ENCODE measurements around the gene FAM83G.
A peak's percentile ranks its signal among the peaks of the same experiment; 100 is the strongest.
"Not testable (repeated sequence)": the region's sequence is repeated elsewhere in the genome, so short reads cannot be mapped to it uniquely, and the experiment has no call there.

FAM83G gene

GRCh38 chr17:18938692-18939023 is 65.9 kb downstream of the FAM83G start:
- TF ChIP-seq TAF1 (IDR thresholded peaks at IDR 0.05; ENCODE audit: borderline replicate concordance, low read depth, low read length) (no peak), POLR2AphosphoS5 (IDR thresholded peaks at IDR 0.05; ENCODE audit: low read depth, low read length) (no peak), POLR2A (IDR thresholded peaks at IDR 0.05; ENCODE audit: low read depth, low read length) (no peak)
- peak; percentile 36 for FAIRE-seq
- no peak for DNase-seq (ENCODE audit: insufficient read length)

GRCh38 chr17:18937981-18938691 is 66.4 kb downstream of the FAM83G start:
- no peak for DNase-seq (ENCODE audit: insufficient read length)
- no peak for FAIRE-seq
- TF ChIP-seq POLR2A (IDR thresholded peaks at IDR 0.05; ENCODE audit: low read depth, low read length) (no peak), TAF1 (IDR thresholded peaks at IDR 0.05; ENCODE audit: borderline replicate concordance, low read depth, low read length) (no peak), POLR2AphosphoS5 (IDR thresholded peaks at IDR 0.05; ENCODE audit: low read depth, low read length) (no peak)

GRCh38 chr17:18933102-18934058 is 71.2 kb downstream of the FAM83G start:
- peak; percentile 63 for FAIRE-seq
- DNase-seq (ENCODE audit: insufficient read length) = no peak

GRCh38 chr17:18932360-18933055 is 72.1 kb downstream of the FAM83G start:
- peak; percentile 58 for FAIRE-seq
- DNase-seq (ENCODE audit: insufficient read length) = no peak
- no peak for TF ChIP-seq TAF1 (IDR thresholded peaks at IDR 0.05; ENCODE audit: borderline replicate concordance, low read depth, low read length)
- TF ChIP-seq POLR2A (IDR thresholded peaks at IDR 0.05; ENCODE audit: low read depth, low read length) = no peak
- no peak for TF ChIP-seq POLR2AphosphoS5 (IDR thresholded peaks at IDR 0.05; ENCODE audit: low read depth, low read length)

More at GRCh38 chr17:18933102-18934058, 71.2 kb downstream of the FAM83G start:
- peak; percentile 35; the same call in 1 of the 2 replicates for TF ChIP-seq POLR2A (IDR thresholded peaks at IDR 0.05; ENCODE audit: low read depth, low read length)
- peak; percentile 40; the same call in 1 of the 2 replicates for TF ChIP-seq POLR2AphosphoS5 (IDR thresholded peaks at IDR 0.05; ENCODE audit: low read depth, low read length)
- no peak for TF ChIP-seq TAF1 (IDR thresholded peaks at IDR 0.05; ENCODE audit: borderline replicate concordance, low read depth, low read length)

- FAIRE-seq (no peak), DNase-seq (ENCODE audit: insufficient read length) (no peak)
- TF ChIP-seq POLR2AphosphoS5 (IDR thresholded peaks at IDR 0.05; ENCODE audit: low read depth, low read length) = no peak
- no peak for TF ChIP-seq TAF1 (IDR thresholded peaks at IDR 0.05; ENCODE audit: borderline replicate concordance, low read depth, low read length)
- no peak for TF ChIP-seq POLR2A (IDR thresholded peaks at IDR 0.05; ENCODE audit: low read depth, low read length)
Measured at GRCh38 chr17:18928628-18929125, 75.9 kb downstream of the FAM83G start.

DNA sequence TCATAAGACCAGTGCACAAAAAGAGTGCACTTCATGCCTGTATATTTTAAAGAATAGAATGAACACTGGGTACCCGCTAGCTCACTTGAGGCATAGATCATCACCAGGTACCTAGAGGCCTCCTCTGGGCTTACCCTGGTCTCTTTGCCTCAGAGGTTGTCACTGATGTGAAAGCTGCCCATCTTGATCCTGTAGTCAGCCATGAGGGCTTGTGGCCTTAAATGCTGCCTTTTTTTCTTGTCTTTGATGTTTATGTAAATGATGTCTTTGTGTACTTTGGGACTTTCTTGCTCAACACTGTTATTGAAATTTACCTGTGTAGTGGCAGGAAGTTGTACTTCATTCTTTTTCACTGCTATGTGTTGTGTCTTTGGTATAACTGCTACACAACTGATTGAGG is 79.4 kb downstream of the FAM83G start:
- TF ChIP-seq POLR2A (IDR thresholded peaks at IDR 0.05; ENCODE audit: low read depth, low read length) = no peak
- TF ChIP-seq TAF1 (IDR thresholded peaks at IDR 0.05; ENCODE audit: borderline replicate concordance, low read depth, low read length) = no peak
- TF ChIP-seq POLR2AphosphoS5 (IDR thresholded peaks at IDR 0.05; ENCODE audit: low read depth, low read length) = no peak
- FAIRE-seq = no peak
- DNase-seq (ENCODE audit: insufficient read length) = no peak

DNA sequence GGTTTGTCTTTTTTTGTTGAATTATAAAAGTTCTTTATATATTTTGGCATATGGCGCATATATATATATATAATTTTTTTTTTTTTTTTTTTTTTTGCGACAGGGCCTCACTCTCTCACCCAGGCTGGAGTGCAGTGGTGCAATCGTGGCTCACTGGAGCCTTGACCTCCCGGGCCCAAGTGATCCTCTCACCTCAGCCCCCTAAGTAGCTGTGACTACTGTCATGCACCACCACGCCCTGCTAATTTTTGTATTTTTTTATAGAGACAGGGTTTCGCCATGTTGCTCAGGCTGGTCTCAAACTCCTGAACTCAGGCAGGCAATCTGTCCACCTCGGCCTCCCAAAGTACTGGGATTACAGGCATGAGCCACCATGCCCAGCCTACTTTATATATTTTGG is 82.0 kb downstream of the FAM83G start:
- not testable (repeated sequence) for FAIRE-seq; DNase-seq (ENCODE audit: insufficient read length)

DNA sequence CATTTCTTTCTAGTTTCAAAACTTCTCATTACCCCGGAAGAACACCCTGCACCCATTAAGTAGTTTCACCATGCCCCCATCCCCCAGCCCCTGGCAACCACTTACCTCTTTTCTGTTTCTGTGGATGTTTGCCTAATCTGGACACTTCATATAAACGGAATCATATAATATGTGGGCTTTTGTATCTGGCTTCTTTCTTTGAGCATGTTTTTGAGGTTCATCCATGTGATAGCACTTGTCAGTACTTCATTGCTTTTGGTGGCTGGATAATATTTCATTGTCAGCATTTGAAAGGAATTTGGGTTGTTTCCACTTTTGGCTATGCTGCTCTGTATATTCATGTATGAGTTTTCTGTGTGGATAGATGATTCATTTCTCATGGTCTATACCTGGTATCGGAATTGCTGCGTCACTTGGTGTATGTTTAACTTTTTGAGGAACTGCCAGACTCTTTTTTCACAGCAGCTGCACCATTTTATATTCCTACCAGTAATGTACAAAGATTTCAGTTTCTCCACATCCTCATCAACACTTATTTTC is 82.6 kb downstream of the FAM83G start:
- FAIRE-seq = peak; percentile 92
- no peak for DNase-seq (ENCODE audit: insufficient read length)
- TF ChIP-seq POLR2A (IDR thresholded peaks at IDR 0.05; ENCODE audit: low read depth, low read length) (no peak), TAF1 (IDR thresholded peaks at IDR 0.05; ENCODE audit: borderline replicate concordance, low read depth, low read length) (no peak), POLR2AphosphoS5 (IDR thresholded peaks at IDR 0.05; ENCODE audit: low read depth, low read length) (no peak)

DNA sequence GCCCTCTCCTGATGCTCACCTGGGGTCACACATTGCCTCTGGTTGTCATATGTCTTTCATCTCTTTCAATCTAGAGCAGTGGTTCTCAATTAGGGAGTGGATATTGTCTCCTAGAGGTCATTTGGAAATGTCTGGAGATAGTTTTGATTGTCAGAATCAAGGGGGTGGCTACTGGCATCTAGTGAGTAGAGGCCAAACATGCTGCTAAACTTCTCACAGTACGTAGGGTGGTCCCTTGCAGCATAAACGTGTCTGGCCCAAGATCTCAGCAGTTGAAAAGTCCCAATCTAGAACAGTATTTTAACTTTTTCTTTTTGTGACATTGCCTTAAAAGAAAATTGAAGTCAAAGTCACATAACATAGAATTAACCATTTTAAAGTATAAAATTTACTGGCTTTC is 83.1 kb downstream of the FAM83G start:
- DNase-seq (ENCODE audit: insufficient read length) (no peak), FAIRE-seq (no peak)
- no peak for TF ChIP-seq POLR2A (IDR thresholded peaks at IDR 0.05; ENCODE audit: low read depth, low read length)
- no peak for TF ChIP-seq TAF1 (IDR thresholded peaks at IDR 0.05; ENCODE audit: borderline replicate concordance, low read depth, low read length)
- TF ChIP-seq POLR2AphosphoS5 (IDR thresholded peaks at IDR 0.05; ENCODE audit: low read depth, low read length) = no peak

DNA sequence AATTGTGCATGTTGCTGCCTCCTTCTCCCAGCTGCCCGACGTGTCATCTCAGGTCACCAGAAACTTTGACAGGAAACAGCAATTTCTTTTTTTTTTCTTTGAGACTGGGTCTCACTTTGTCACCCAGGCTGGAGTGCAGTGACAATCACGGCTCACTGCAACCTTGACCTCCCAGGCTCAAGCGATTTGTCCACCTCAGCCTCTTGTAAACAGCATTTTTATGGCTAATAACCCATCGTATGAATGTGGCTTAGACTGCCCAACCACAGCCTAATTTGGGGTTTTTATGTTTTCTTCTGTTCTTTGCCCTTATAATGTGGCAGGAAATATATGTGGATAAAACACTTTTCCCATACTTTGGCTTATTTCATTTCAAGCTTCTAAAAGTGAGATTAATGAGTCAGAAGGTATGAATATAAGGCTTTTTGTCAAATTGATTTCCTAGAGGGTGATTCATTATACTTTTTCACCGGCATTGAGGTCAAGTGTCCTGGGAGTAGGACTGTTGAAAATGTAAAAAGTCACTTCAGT is 83.6 kb downstream of the FAM83G start:
- FAIRE-seq = no peak
- DNase-seq (ENCODE audit: insufficient read length) = no peak
- TF ChIP-seq POLR2AphosphoS5 (IDR thresholded peaks at IDR 0.05; ENCODE audit: low read depth, low read length) (no peak), TAF1 (IDR thresholded peaks at IDR 0.05; ENCODE audit: borderline replicate concordance, low read depth, low read length) (no peak), POLR2A (IDR thresholded peaks at IDR 0.05; ENCODE audit: low read depth, low read length) (peak; percentile 56; the same call in 1 of the 2 replicates)

- TF ChIP-seq TAF1 (IDR thresholded peaks at IDR 0.05; ENCODE audit: borderline replicate concordance, low read depth, low read length) (no peak), POLR2A (IDR thresholded peaks at IDR 0.05; ENCODE audit: low read depth, low read length) (no peak), POLR2AphosphoS5 (IDR thresholded peaks at IDR 0.05; ENCODE audit: low read depth, low read length) (no peak)
- no peak for DNase-seq (ENCODE audit: insufficient read length)
- peak; percentile 48 for FAIRE-seq
Measured at GRCh38 chr17:18919963-18920362, 84.6 kb downstream of the FAM83G start.

All from GM12892 (cell line).